GM12875 (cell line): Measurements from ENCODE around the gene PDCD1.

Experiments used
- H3K4me3 ChIP-seq: one replicate; pipeline ENCODE4 v1.5.1; 2011; ENCODE audit warnings: low read depth, low read length, control low read depth
- TF ChIP-seq, protein P1 (sequence below): IDR thresholded peaks from 2 replicates; pipeline ENCODE4 v1.5.1; 2011; ENCODE audit warnings: low read depth, mild to moderate bottlenecking, control low read depth, inconsistent platforms, low read length, moderate library complexity, borderline replicate concordance; ENCODE audit not compliant: insufficient read depth

PDCD1 gene

DNA sequence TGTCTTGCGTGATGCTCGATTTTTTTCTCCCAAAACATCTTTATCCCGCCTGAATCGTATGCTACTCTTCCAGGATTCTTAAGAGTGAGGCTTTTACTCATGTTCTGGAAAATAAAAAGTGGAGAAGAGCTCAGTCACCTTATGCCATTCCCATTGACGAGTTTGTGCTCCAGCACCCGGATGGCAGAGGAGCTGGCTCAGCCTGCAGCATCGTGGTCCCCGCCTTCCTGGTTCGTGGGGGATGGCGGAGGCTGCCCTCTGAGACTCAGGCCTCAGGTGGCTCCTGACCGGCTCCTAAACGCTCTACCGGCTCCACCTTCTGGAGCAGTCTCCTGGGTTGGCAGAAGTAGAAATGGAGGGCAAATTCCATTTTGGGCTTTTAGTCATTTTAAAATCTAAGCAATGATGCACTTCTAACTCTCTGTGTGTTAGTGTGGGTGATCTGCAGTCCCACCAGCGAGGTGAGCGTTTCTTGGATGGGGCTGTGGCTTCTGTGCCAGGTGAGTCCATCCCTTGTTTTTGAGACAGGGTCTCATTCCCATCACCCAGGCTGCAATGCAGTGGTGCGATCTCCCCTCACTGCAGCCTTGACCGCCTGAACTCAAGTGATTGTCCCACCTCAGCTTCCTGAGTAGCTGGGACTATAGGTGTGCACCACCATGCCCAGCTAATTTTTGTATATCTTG lies 38.7 kb upstream of the PDCD1 start:
- no peak overlapping the region for H3K4me3 ChIP-seq
- TF ChIP-seq, protein P1, sequence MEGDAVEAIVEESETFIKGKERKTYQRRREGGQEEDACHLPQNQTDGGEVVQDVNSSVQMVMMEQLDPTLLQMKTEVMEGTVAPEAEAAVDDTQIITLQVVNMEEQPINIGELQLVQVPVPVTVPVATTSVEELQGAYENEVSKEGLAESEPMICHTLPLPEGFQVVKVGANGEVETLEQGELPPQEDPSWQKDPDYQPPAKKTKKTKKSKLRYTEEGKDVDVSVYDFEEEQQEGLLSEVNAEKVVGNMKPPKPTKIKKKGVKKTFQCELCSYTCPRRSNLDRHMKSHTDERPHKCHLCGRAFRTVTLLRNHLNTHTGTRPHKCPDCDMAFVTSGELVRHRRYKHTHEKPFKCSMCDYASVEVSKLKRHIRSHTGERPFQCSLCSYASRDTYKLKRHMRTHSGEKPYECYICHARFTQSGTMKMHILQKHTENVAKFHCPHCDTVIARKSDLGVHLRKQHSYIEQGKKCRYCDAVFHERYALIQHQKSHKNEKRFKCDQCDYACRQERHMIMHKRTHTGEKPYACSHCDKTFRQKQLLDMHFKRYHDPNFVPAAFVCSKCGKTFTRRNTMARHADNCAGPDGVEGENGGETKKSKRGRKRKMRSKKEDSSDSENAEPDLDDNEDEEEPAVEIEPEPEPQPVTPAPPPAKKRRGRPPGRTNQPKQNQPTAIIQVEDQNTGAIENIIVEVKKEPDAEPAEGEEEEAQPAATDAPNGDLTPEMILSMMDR = no peak

DNA sequence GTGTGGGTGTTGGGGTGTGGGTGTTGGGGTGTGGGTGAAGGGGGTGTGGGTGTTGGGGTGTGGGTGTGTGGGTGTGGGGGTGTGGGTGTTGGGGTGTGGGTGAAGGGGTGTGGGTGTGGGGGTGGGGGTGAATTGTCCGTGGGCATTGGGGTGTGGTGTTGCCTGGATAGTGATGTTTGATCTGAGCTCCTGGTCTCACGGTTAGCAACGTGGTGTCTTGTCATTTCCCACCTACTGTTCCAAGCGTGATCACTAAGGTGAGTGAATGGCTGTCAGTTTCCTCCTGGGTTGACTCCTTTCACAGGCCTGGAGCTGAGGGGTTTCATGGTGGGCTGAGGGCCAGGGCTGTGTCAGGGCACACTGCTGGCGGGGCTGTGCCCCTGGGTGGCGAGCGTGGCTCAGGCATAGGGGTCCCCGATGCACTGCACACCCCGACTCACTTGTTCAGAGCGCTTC lies 38.1 kb upstream of the PDCD1 start:
- TF ChIP-seq, protein P1 = no peak
- H3K4me3 ChIP-seq = no peak overlapping the region

DNA sequence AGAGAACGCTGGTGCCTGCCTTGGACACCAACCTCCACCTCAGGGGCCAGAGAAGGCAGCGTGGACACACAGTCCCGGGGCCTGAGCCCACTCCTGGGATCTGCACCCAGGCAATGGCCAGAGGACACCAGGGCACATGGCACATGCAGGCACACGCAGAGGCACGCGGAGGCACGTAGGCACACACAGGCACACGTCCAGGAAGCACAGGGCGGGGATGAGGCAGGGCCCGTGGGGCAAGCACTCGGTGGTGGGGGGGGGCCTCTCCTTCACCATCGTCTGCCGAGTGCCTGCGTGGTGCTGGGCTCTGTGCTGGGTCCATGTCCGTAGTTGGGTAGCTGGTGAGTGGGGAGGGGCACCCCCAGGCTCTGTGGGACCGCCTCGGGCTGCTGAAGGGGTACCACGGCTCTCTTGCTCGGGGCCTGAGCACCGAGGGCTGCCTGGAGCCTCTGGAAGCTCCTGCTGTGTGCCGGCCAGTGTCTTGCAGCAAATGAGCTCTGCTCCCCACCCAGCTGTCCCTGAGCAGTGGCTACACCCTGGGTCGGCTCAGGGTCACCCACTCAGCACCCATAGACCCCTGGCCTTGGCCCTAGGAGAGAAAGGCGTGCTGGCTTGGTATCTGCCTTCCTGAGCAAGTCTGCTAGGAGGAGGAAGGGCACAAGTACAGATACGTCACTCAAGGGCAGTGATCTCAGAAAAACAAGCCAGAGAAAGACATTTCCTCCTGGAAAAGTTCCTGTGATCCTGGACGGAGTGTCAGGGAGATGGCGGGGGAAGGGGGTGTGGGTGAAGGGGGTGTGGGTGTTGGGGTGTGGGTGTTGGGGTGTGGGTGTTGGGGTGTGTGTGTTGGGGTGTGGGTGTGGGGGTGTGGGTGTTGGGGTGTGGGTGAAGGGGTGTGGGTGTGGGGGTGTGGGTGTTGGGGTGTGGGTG lies 37.3 kb upstream of the PDCD1 start:
- TF ChIP-seq, protein P1 = no peak
- H3K4me3 ChIP-seq = no peak overlapping the region

DNA sequence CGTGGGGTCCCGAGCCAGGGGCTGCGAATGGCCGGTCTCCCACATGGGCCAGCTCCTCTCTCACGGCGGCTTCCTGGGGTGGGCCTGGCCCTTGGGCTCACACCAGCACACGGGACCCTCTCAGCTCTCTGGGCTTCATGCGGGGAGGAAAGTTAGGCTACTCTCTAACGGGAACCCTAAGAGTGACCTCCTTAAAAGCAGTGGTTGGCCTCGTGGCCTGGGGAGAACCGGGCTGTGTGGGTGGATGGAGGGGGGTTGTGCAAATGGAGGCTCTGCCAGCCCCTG lies 36.7 kb upstream of the PDCD1 start:
- no peak overlapping the region for H3K4me3 ChIP-seq
- TF ChIP-seq, protein P1 = no peak

DNA sequence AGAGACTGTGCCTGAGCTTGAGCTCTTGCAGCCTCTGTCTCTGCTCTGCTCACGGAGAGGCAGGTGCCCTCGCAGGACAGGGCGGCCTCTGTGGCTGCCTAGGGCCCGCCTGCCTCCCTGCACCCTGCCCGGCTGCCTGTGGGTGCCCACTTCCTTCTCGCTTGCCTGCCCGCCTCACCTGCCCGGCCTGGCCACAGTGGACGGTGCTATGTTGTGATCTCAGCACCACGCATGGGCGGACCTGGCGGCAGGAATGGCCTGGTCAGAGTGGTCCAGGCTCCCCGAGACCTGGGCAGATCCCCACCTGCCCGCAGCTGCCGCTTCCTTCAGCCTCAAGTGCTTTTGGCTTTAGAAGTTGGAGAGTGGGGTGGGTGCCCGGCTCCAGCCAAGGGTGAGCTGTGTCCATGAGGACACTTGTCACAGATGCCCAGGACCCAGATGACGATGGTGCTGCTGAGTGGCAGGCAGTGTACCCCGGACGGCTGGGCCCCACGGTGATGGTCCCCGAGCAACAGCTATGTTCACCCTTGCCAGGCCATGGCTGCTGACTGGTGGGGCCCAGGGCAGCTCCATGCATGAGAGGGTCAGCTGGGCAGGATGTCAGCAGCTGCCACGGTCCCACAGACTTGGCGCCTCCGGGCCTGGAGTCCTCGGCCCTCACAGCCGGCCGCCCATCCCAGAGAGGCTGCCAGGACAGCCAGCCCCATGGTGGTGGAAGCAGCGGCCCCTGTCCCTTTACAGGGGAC lies 36.2 kb upstream of the PDCD1 start:
- TF ChIP-seq, protein P1 = no peak
- H3K4me3 ChIP-seq = no peak overlapping the region

DNA sequence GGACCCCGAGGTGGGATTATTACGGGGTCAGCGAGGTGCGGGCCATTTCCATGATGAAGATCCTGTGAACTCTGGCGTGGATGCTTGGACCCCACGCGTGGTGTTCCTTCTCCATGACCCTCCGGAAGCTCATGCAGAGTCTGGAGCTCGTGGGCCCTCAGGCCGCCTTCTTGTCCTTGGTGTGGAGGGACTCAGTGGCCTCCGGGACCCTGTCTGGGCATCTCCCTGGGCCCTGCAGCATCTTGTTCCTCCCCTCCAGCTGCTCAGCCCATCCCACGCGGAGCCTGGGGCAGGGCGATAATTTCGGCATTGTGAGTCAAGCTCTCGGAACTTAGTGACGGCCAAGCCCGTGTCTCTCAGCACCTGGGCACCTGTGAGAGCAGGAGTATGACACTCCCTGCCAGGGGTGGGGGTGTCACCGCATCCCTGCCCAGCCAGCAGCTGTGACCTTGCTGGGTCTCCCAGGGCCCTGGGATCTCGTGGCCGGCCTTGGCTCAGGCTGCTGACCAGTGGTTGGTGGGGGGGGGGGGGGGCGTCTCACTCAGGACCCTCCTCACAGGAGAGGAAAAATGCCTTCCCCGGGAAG lies 35.5 kb upstream of the PDCD1 start:
- TF ChIP-seq, protein P1 = no peak
- no peak overlapping the region for H3K4me3 ChIP-seq
